GM12878 (cell line): ENCODE measurements around the gene SUFU. TPM values are rescaled to one million over a fixed set of nuclear protein-coding genes. Genes with fewer than 3 reads are reported as not detected.

Experiments used
- ATAC-seq: fragments of 200-7000 bp; cut with Tn5 transposase; 3 replicates; pipeline ENCODE4 v1.9.1; 2020; ENCODE audit warnings: mild to moderate bottlenecking, moderate library complexity
- BruUV-seq: library from RNA; stranded (reverse); fragments of 400-500 nt; replicated peaks from 2 replicates; lab custom pipeline; 2021; lab: Mats Ljungman, UMichigan
- CTCF ChIA-PET: fragments of 300-600 bp; sonication (Branson Sonifier 250); formaldehyde crosslinking; extraction: SDS; loops from one replicate; lab custom pipeline; 2021; ENCODE audit warnings: inconsistent platforms; lab: Yijun Ruan, JAX
- POLR2A ChIA-PET: fragments of 350-600 bp; formaldehyde crosslinking; extraction: SDS; loops from one replicate; lab custom pipeline; 2021; ENCODE audit warnings: inconsistent platforms; lab: Charles Lee
- RAD21 ChIA-PET: fragments of 300-600 bp; sonication (Branson Sonifier 250); formaldehyde crosslinking; loops from one replicate; lab custom pipeline; 2023; ENCODE audit warnings: antibody characterized with exemption; ENCODE audit not compliant: unreplicated experiment; lab: Charles Lee
- SMC1A ChIA-PET: fragments of 300-600 bp; sonication (Branson Sonifier 250); formaldehyde crosslinking; loops from one replicate; lab custom pipeline; 2023; ENCODE audit not compliant: unreplicated experiment, uncharacterized antibody; lab: Charles Lee
- DNase-seq: peaks from one replicate; pipeline ENCODE4 v3.0.0-alpha.2; 2011; ENCODE audit warnings: low read depth, low spot score
- FAIRE-seq: peaks from 3 replicates; lab custom pipeline; 2011; peaks lifted over from hg19 to GRCh38; lab: Jason Lieb, UNC
- H2AFZ ChIP-seq: 2 replicates; pipeline ENCODE4 v1.6.0; 2011; ENCODE audit warnings: low read depth, low read length, control low read depth; ENCODE audit not compliant: control insufficient read depth
- H3K27ac ChIP-seq: 2 replicates; pipeline ENCODE4 v1.5.1; 2011; ENCODE audit warnings: control low read depth; ENCODE audit not compliant: control insufficient read depth, insufficient read depth
- H3K27me3 ChIP-seq, 2 experiments: replicated peaks in 1 of 2; 2 replicates each; pipeline versions ENCODE4 v1.6.0 to v1.6.1; 2011; ENCODE audit warnings: low read length in 1 of 2; ENCODE audit not compliant: control insufficient read depth in 2 of 2, insufficient read depth in 2 of 2
- H3K36me3 ChIP-seq, 2 experiments: 2 replicates each; pipeline ENCODE4 v1.5.1; 2011; ENCODE audit warnings: low read length in 1 of 2; ENCODE audit not compliant: control insufficient read depth in 2 of 2, insufficient read depth in 2 of 2
- H3K4me1 ChIP-seq: 2 replicates; pipeline ENCODE4 v1.6.1; 2011; ENCODE audit warnings: mild to moderate bottlenecking, low read length, moderate library complexity, mixed read lengths; ENCODE audit not compliant: control insufficient read depth, insufficient read depth
- H3K4me2 ChIP-seq: 2 replicates; pipeline ENCODE4 v1.6.0; 2011; ENCODE audit warnings: control low read depth; ENCODE audit not compliant: control insufficient read depth, insufficient read depth
- H3K4me3 ChIP-seq: fragments of 200-600 bp; sonication (generic); 2 replicates; pipeline ENCODE4 v1.5.1; 2016
- H3K79me2 ChIP-seq: 2 replicates; pipeline ENCODE4 v1.6.0; 2011; ENCODE audit warnings: low read length; ENCODE audit not compliant: control insufficient read depth, insufficient read depth
- H3K9ac ChIP-seq: 2 replicates; pipeline ENCODE4 v1.8.0; 2011; ENCODE audit warnings: low read length, control low read depth, mixed read lengths; ENCODE audit not compliant: control insufficient read depth, insufficient read depth
- H3K9me3 ChIP-seq: replicated peaks from 3 replicates; pipeline ENCODE4 v1.5.1; 2011; ENCODE audit warnings: mild to moderate bottlenecking, low read length; ENCODE audit not compliant: control insufficient read depth, insufficient read depth
- H4K20me1 ChIP-seq: 2 replicates; pipeline ENCODE4 v1.6.0; 2011; ENCODE audit not compliant: control insufficient read depth, insufficient read depth
- BRCA1 ChIP-seq: IDR thresholded peaks from 2 replicates; pipeline ENCODE4 v1.6.1; 2011; ENCODE audit warnings: low read depth, low read length, improper control_type of control experiment
- CBX3 ChIP-seq: fragments of 200-600 bp; sonication (generic); IDR thresholded peaks from 2 replicates; pipeline ENCODE4 v1.6.1; 2016; ENCODE audit warnings: low read depth, borderline replicate concordance
- CREM ChIP-seq: IDR thresholded peaks from 2 replicates; pipeline ENCODE4 v1.6.1; 2014; ENCODE audit warnings: antibody characterized with exemption, low read depth
- IKZF2 ChIP-seq, 2 experiments: fragments of 450-650 bp; IDR thresholded peaks; 2 replicates each; pipeline ENCODE4 v1.6.1; 2017; ENCODE audit warnings: mild to moderate bottlenecking in 2 of 2, moderate library complexity in 2 of 2
- JUNB ChIP-seq: IDR thresholded peaks from 2 replicates; pipeline ENCODE4 v1.6.1; 2016; ENCODE audit warnings: antibody characterized with exemption, mild to moderate bottlenecking
- SUZ12 ChIP-seq: fragments of 200-600 bp; sonication (generic); IDR thresholded peaks from one replicate; pipeline ENCODE4 v1.6.1; 2018; ENCODE audit warnings: antibody characterized with exemption, mild to moderate bottlenecking; ENCODE audit not compliant: unreplicated experiment
- ZNF207 ChIP-seq: fragments of 450-650 bp; IDR thresholded peaks from 2 replicates; pipeline ENCODE4 v1.6.1; 2014; ENCODE audit warnings: antibody characterized with exemption, mild to moderate bottlenecking, borderline replicate concordance
- WGBS: methylation state at CpG from one replicate; pipeline ENCODE4 v1.1.6; 2016; ENCODE audit warnings: low lambda C conversion rate; ENCODE audit not compliant: insufficient replicate concordance, insufficient coverage; ENCODE audit errors: missing lambda C conversion rate; 5-methylcytosine and 5-hydroxymethylcytosine counted together
- in situ Hi-C: fragments of 300-500 bp; cut with MboI; formaldehyde crosslinking; loops from 9 replicates; pipeline ENCODE4 v1.14.3; 2018; ENCODE audit warnings: mixed read lengths
- intact Hi-C: fragments of 100-400 bp; cut with micrococcal nuclease; formaldehyde crosslinking; loops from one replicate; pipeline ENCODE4 v1.14.2; 2022; ENCODE audit not compliant: unreplicated experiment
- polyA plus RNA-seq, 11 experiments: library from polyadenylated mRNA; depleted of rRNA in 4 of 11; unstranded in 6 of 11; stranded (reverse) in 5 of 11; fragments of >200 nt; fragmentation: Nextera tagmentation in 4 of 11; fragmentation: Illumina TruSeq in 1 of 11; extraction: Ambion mirVana in 4 of 11; extraction: Trizol in 1 of 11; gene quantifications; 1 replicate in 1 of 11; 2 replicates in 10 of 11; pipeline versions ENCODE4 v1.2.1 to v1.2.3, GENCODE V29; 2011 to 2016; ENCODE audit warnings: inconsistent platforms in 2 of 11, missing spikeins in 2 of 11, low read depth in 1 of 11
- total RNA-seq, 4 experiments: library from RNA; depleted of rRNA in 3 of 4; stranded (reverse); fragments of >200 nt in 3 of 4; fragmentation: Illumina TruSeq in 1 of 4; extraction: Trizol in 1 of 4; gene quantifications; 2 replicates each; pipeline versions ENCODE4 v1.2.1 to v1.2.3, GENCODE V29; 2013 to 2021
- TF ChIP-seq, protein P1 (sequence below): IDR thresholded peaks from 2 replicates; pipeline ENCODE4 v1.6.1; 2012; ENCODE audit warnings: low read depth, low read length, improper control_type of control experiment

SUFU gene
- total and polyA plus RNA-seq, 10 of the 15 experiments (the other 5 are each of a cell fraction or from before 2014, with no cell fraction given) = 0.68 to 7.7 (median 2.4) TPM

- Histone ChIP-seq H3K79me2 (no peaks in the 10 kb centered on the region), H3K27me3 (no peaks in the 10 kb centered on the region), H3K4me2 (no peak overlapping the region), H3K4me1 (no peaks in the 10 kb centered on the region), H3K4me3 (no peak overlapping the region), H3K36me3 (no peaks in the 10 kb centered on the region; a peak in 1 of 4 replicates), H2AFZ (no peak overlapping the region), H3K9ac (no peak overlapping the region), H4K20me1 (no peaks in the 10 kb centered on the region), H3K27ac (no peak overlapping the region)
- ATAC-seq (no peak), DNase-seq (no peak)
- CTCF ChIA-PET = interaction anchor here (0.6 to 0.7 kb wide), 2 partner anchors 9 to 427 kb away, joined by 3 read pairs; no protein-coding TSS in a partner anchor
- 86% methylated on average over 12 of the region's 12 CpGs for WGBS
- SMC1A ChIA-PET = interaction anchor here (1.8 kb wide), 1 partner anchor 48 kb away, joined by 5 read pairs; no protein-coding TSS in a partner anchor
- POLR2A ChIA-PET = interaction anchor here (0.6 to 1.3 kb wide), 2 partner anchors 13 to 23 kb away, joined by 3 to 5 read pairs; no protein-coding TSS in a partner anchor
- intact Hi-C loops = no loop called here
- RAD21 ChIA-PET = interaction anchor here (1.0 kb wide), 1 partner anchor 48 kb away, joined by 3 read pairs; no protein-coding TSS in a partner anchor
- TF ChIP-seq CREM = no peak
- TF ChIP-seq, protein P1, sequence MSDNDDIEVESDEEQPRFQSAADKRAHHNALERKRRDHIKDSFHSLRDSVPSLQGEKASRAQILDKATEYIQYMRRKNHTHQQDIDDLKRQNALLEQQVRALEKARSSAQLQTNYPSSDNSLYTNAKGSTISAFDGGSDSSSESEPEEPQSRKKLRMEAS = no peak
- TF ChIP-seq, all 136 proteins: peak for 0
- no TSS peak for BruUV-seq
- in situ Hi-C loops = no loop called here
- FAIRE-seq = no peak
- H3K9me3 ChIP-seq = no peaks in the 10 kb centered on the region
Observed at GRCh38 chr10:102627291-102627735, 123.5 kb downstream of the SUFU start.

- Histone ChIP-seq H3K4me3 (no peak overlapping the region), H3K79me2 (no peaks in the 10 kb centered on the region), H4K20me1 (no peaks in the 10 kb centered on the region), H3K4me1 (no peaks in the 10 kb centered on the region), H3K27ac (no peak overlapping the region), H3K27me3 (no peaks in the 10 kb centered on the region), H3K36me3 (no peaks in the 10 kb centered on the region; a peak in 1 of 4 replicates), H3K9me3 (no peaks in the 10 kb centered on the region), H2AFZ (no peak overlapping the region), H3K4me2 (no peak overlapping the region), H3K9ac (no peak overlapping the region)
- CTCF ChIA-PET = interaction anchor here (0.6 to 0.7 kb wide), 2 partner anchors 9 to 426 kb away, joined by 3 read pairs; no protein-coding TSS in a partner anchor
- WGBS = 74% methylated on average over 9 of the region's 9 CpGs
- DNase-seq = no peak
- in situ Hi-C loops = no loop called here
- ATAC-seq = no peak
- RAD21 ChIA-PET = interaction anchor here (1.0 kb wide), 1 partner anchor 47 kb away, joined by 3 read pairs; no protein-coding TSS in a partner anchor
- SMC1A ChIA-PET = interaction anchor here (1.8 kb wide), 1 partner anchor 48 kb away, joined by 5 read pairs; no protein-coding TSS in a partner anchor
- TF ChIP-seq CBX3 (no peak), SUZ12 (no peak), IKZF2 (IDR thresholded peaks at IDR 0.05) (no peak), ZNF207 (no peak), JUNB (no peak), CREM (no peak), BRCA1 (no peak)
- POLR2A ChIA-PET = interaction anchor here (0.6 to 1.3 kb wide), 2 partner anchors 13 to 23 kb away, joined by 3 to 5 read pairs; no protein-coding TSS in a partner anchor
- FAIRE-seq = no peak
- intact Hi-C loops = no loop called here
- no TSS peak for BruUV-seq
Observed at GRCh38 chr10:102627736-102628293, 124.0 kb downstream of the SUFU start.
